LNCaP clone FGC (cell line): ENCODE results near the gene MBL2.

ENCODE experiments used
- DNase-seq: peaks from one replicate; pipeline ENCODE4 v3.0.0-alpha.2; 2011; ENCODE audit warnings: low read depth
- H3K4me3 ChIP-seq: 2 replicates; pipeline ENCODE4 v1.5.1; 2011; ENCODE audit warnings: mild to moderate bottlenecking, low read depth, low read length, control low read depth
- TF ChIP-seq, protein P1 (sequence below): IDR thresholded peaks from 2 replicates; pipeline ENCODE4 v1.5.1; 2012; ENCODE audit warnings: mild to moderate bottlenecking; ENCODE audit not compliant: control insufficient read depth, insufficient read depth; ENCODE audit errors: extremely low read depth

The MBL2 gene

DNA sequence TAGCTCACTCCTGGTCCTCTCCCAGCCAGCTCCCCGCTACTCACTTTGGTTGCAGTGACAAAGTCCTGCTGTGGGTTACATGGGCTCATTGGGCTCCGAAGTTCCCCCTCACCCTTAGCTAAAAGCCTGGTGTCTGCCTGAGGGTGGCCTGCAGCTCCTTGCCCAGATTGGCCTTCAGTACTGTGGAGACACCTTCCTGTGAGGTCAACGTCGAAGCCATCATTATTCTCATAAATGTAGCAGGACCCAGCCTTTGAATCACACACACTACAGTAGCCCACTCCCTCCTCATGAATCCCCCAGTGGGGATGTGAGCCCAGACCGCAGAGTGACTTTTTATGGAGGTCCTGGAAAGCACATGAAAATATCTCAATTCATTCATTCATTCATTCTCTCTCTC lies 10.5 kb downstream of the MBL2 start:
- TF ChIP-seq, protein P1, sequence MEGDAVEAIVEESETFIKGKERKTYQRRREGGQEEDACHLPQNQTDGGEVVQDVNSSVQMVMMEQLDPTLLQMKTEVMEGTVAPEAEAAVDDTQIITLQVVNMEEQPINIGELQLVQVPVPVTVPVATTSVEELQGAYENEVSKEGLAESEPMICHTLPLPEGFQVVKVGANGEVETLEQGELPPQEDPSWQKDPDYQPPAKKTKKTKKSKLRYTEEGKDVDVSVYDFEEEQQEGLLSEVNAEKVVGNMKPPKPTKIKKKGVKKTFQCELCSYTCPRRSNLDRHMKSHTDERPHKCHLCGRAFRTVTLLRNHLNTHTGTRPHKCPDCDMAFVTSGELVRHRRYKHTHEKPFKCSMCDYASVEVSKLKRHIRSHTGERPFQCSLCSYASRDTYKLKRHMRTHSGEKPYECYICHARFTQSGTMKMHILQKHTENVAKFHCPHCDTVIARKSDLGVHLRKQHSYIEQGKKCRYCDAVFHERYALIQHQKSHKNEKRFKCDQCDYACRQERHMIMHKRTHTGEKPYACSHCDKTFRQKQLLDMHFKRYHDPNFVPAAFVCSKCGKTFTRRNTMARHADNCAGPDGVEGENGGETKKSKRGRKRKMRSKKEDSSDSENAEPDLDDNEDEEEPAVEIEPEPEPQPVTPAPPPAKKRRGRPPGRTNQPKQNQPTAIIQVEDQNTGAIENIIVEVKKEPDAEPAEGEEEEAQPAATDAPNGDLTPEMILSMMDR: no peak
- DNase-seq: no peak

DNA sequence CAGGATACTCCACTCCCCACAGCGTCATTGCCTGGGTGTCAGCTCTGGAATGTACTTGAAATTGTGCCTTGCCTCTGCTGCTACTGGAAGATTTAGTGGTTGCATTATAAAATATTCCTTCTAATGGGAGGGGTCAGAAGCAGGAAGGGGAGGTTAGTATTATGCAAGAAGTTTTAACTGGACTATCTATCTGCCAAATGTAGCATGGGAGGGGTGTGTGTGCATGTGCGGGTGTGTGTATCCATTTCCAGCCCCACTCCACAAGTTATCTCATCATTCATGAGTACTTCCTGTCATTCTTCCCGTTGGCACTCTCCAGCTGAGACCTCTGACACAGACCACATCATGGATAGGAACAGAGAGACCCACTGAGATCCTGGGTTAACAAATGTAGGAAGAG lies 13.4 kb downstream of the MBL2 start:
- TF ChIP-seq, protein P1: no peak
- no peak for DNase-seq
- H3K4me3 ChIP-seq: no peak overlapping the region

More for the DNA sequence above, 10.5 kb downstream of the MBL2 start:
- H3K4me3 ChIP-seq: no peak overlapping the region

DNA sequence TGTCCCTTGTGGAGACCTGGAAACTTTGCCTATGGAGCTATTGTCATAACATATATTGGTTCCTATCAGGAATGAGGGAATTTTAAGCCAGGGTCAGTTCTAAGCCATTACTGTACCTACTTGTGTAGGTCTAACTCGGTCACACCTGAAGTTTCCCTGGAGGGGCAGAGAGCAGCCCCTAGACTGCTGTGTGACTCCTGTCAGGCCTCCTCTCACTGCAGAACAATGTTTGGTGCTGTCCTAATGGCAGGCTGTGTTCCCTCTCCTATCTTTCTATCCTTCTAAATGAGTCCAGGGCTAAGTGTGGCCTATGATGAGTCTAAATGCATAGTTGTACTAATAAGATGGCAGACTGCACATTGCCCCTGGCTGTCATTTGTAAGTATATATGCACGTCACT lies 14.2 kb downstream of the MBL2 start:
- DNase-seq: no peak
- H3K4me3 ChIP-seq: no peak overlapping the region
- TF ChIP-seq, protein P1: no peak

DNA sequence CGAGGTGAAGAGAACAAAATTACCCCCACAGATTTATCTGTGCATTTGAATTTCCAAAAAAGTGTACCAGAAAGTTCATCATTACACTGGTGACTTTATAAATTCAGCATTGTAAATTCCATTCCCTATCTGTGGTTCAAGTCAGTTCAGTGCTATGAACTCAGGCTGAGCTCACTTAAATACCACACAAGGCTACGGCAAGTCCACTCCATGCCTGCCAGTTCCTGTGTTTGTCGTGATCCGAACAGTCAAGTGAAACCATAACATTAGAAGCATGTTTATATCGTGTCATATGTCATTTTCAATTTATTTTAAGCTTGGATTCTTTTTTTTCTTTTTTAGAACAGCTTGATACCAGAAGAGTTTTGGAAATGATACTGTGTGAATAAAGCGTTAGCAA lies 14.8 kb downstream of the MBL2 start:
- H3K4me3 ChIP-seq: no peak overlapping the region
- TF ChIP-seq, protein P1: no peak
- no peak for DNase-seq

DNA sequence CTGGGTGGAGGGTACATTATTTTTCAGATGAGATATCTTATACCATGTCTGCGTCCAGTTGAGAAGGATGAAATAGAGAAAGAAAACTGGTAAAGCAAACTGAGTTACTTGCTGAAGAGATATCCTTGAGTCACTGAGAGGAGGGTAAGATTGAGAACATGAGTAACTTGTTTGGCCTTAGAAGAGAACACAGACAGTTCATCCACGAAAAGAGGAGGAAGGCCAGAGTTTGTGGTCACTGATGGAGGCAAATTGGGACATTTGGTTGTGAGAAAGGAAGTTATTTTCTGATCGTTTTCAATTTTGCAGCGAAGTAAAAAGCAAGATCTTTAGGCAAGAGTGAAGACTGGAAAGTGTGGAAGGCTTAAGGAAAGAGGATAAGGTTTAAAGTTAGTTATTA lies 15.6 kb downstream of the MBL2 start:
- H3K4me3 ChIP-seq: no peak overlapping the region
- TF ChIP-seq, protein P1: no peak
- DNase-seq: no peak

DNA sequence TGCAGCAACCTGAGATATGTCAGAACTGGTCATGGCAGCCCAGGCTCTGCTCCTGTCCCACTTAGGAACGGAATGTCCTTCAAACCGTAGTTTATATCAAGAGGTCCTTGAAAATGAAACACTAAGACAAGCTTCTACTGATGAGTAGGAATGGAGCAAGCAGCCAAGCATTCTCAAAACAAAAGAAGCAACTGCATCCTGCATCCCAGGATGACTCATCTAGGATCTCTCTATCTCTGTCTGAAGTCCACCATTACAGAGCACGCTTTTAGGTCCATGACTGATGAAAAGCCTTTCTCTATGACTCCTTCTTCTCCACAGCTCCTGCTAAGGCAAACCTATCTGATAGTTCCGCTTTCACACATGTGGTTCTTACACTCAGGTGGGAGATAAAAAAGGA lies 16.3 kb downstream of the MBL2 start:
- no peak for DNase-seq
- no peak overlapping the region for H3K4me3 ChIP-seq
- TF ChIP-seq, protein P1: no peak

DNA sequence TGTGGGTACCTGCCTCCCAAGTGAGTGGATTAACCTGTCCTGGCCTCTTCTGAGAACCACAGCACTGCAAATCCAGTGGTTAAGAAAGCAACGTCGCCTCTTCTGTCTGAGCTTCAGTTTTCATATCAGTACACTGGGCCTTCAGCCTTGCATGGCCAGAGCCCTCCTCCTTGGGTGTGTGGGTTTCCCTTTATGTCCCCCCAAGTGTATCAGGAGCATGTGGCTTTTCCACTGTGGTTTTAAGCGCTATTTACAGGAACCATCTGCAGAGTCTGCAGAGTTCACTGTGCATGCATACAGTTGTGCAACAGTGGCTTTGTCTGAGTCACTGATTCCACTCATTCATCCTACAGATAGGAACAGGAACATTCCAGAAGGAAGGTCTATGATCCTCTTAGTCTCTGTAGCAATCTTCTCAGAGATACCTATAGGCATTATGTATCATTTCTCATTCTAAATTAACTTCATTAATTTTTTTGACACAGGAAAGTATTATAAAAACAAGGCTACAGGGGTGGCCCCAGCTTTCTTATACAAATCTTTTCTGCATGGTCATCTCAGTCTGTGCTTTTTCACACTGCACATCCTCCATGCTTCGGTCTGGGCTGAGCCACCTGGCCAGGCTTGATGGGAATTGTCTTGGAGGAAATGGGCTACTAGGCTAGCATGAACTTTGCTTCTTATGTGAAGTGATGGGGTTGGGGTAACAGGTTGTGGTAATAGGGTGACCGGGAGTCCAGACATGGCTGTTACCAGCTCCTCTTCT lies 17.1 kb downstream of the MBL2 start:
- TF ChIP-seq, protein P1: no peak
- no peak for DNase-seq

More for the DNA sequence above, 17.1 kb downstream of the MBL2 start:
- no peak overlapping the region for H3K4me3 ChIP-seq
